ENCODE data around the gene USP36. TPM values are rescaled to one million over a fixed set of nuclear protein-coding genes. Genes with fewer than 3 reads are reported as not detected.

Gene USP36
- total RNA-seq, 1 donor from 2014 or later: 71.2 TPM

GRCh38 chr17:78796517-78796900 lies 44.1 kb downstream of the USP36 start:
- Histone ChIP-seq H3K4me1 (peaks cover 14% of the 10 kb centered on the region), H3K4me3 (no peak overlapping the region), H3K27ac (no peak overlapping the region), H3K36me3 (peaks cover 0 to 57% of the 10 kb centered on the region in 2 donors), H3K27me3 (no peaks in the 10 kb centered on the region), H3K9me3 (no peaks in the 10 kb centered on the region)
- intact Hi-C loops (cut with DNase I): no loop called here
- TF ChIP-seq CTCF (IDR thresholded peaks at IDR 0.05): no peak
- TF ChIP-seq POLR2AphosphoS5 (IDR thresholded peaks at IDR 0.05; ENCODE audit: insufficient read depth in 1 of 2, low read depth in 1 of 2): no peak
- no peak for TF ChIP-seq POLR2A (IDR thresholded peaks at IDR 0.05)
- no peak for DNase-seq (ENCODE audit: extremely low spot score in 2 of 2)

GRCh38 chr17:78795861-78796516 lies 44.6 kb downstream of the USP36 start:
- no peak for DNase-seq (ENCODE audit: extremely low spot score in 2 of 2)
- Histone ChIP-seq H3K9me3 (no peaks in the 10 kb centered on the region), H3K4me1 (peaks cover 15% of the 10 kb centered on the region), H3K36me3 (peaks cover 0 to 57% of the 10 kb centered on the region in 2 donors), H3K4me3 (no peak overlapping the region), H3K27ac (no peak overlapping the region), H3K27me3 (no peaks in the 10 kb centered on the region)
- TF ChIP-seq CTCF (IDR thresholded peaks at IDR 0.05): no peak
- TF ChIP-seq POLR2AphosphoS5 (IDR thresholded peaks at IDR 0.05; ENCODE audit: insufficient read depth in 1 of 2, low read depth in 1 of 2): no peak
- no peak for TF ChIP-seq POLR2A (IDR thresholded peaks at IDR 0.05)
- intact Hi-C loops (cut with DNase I): no loop called here

GRCh38 chr17:78794864-78795640 lies 45.6 kb downstream of the USP36 start:
- Histone ChIP-seq H3K4me3 (no peak overlapping the region), H3K9me3 (no peaks in the 10 kb centered on the region), H3K27me3 (no peaks in the 10 kb centered on the region), H3K4me1 (peaks cover 24% of the 10 kb centered on the region), H3K27ac (no peak overlapping the region), H3K36me3 (peaks cover 0 to 57% of the 10 kb centered on the region in 2 donors)
- no peak for DNase-seq (ENCODE audit: extremely low spot score in 2 of 2)
- no peak for TF ChIP-seq POLR2AphosphoS5 (IDR thresholded peaks at IDR 0.05; ENCODE audit: insufficient read depth in 1 of 2, low read depth in 1 of 2)
- TF ChIP-seq POLR2A (IDR thresholded peaks at IDR 0.05): no peak
- TF ChIP-seq CTCF (IDR thresholded peaks at IDR 0.05): no peak
- intact Hi-C loops (cut with DNase I): no loop called here

GRCh38 chr17:78794399-78794798 lies 46.2 kb downstream of the USP36 start:
- H3K27ac ChIP-seq: no peak overlapping the region

More at GRCh38 chr17:78794399-78794798, 46.2 kb downstream of the USP36 start:
- Histone ChIP-seq H3K4me1 (peaks cover 30% of the 10 kb centered on the region), H3K4me3 (no peak overlapping the region), H3K9me3 (no peaks in the 10 kb centered on the region), H3K27me3 (no peaks in the 10 kb centered on the region), H3K36me3 (peaks cover 0 to 55% of the 10 kb centered on the region in 2 donors)
- intact Hi-C loops (cut with DNase I): no loop called here
- DNase-seq (ENCODE audit: extremely low spot score in 2 of 2): no peak
- no peak for TF ChIP-seq POLR2AphosphoS5 (IDR thresholded peaks at IDR 0.05; ENCODE audit: insufficient read depth in 1 of 2, low read depth in 1 of 2)
- TF ChIP-seq CTCF (IDR thresholded peaks at IDR 0.05): no peak
- no peak for TF ChIP-seq POLR2A (IDR thresholded peaks at IDR 0.05)

All from vagina (tissue), 2 donors.